GM23248 (cell line): Measurements from ENCODE around the gene EFHD1. TPM values are rescaled to one million over a fixed set of nuclear protein-coding genes. Genes with fewer than 3 reads are reported as not detected.

Experiments used
- DNase-seq: peaks from one replicate; pipeline ENCODE4 v3.0.0-alpha.2; 2015
- H2AFZ ChIP-seq: fragments of 200-600 bp; sonication (generic); 2 replicates; pipeline ENCODE4 v1.6.1; 2016; ENCODE audit warnings: antibody characterized with exemption
- H3F3A ChIP-seq: fragments of 200-600 bp; sonication (generic); 2 replicates; pipeline ENCODE4 v1.6.1; 2016; ENCODE audit warnings: mild to moderate bottlenecking, antibody characterized with exemption, mixed run types; ENCODE audit not compliant: insufficient read depth
- H3K27ac ChIP-seq: fragments of 200-600 bp; sonication (generic); 2 replicates; pipeline ENCODE4 v1.5.1; 2016; ENCODE audit warnings: mild to moderate bottlenecking
- H3K27me3 ChIP-seq: fragments of 200-600 bp; sonication (generic); replicated peaks from 2 replicates; pipeline ENCODE4 v1.6.1; 2016; ENCODE audit warnings: mild to moderate bottlenecking; ENCODE audit not compliant: insufficient read depth
- H3K36me3 ChIP-seq: fragments of 200-600 bp; sonication (generic); 2 replicates; pipeline ENCODE4 v1.6.1; 2016; ENCODE audit warnings: low read depth, mild to moderate bottlenecking
- H3K4me1 ChIP-seq: fragments of 200-600 bp; sonication (generic); 2 replicates; pipeline ENCODE4 v1.6.1; 2016; ENCODE audit warnings: mild to moderate bottlenecking; ENCODE audit not compliant: insufficient read depth
- H3K4me2 ChIP-seq: fragments of 200-600 bp; sonication (generic); one replicate; pipeline ENCODE4 v1.6.1; 2016; ENCODE audit warnings: mild to moderate bottlenecking; ENCODE audit not compliant: unreplicated experiment
- H3K4me3 ChIP-seq: fragments of 200-600 bp; sonication (generic); 2 replicates; pipeline ENCODE4 v1.5.1; 2016; ENCODE audit warnings: mild to moderate bottlenecking
- H3K79me2 ChIP-seq: fragments of 200-600 bp; sonication (generic); 2 replicates; pipeline ENCODE4 v1.6.1; 2016; ENCODE audit warnings: mild to moderate bottlenecking; ENCODE audit not compliant: insufficient read depth
- H3K9ac ChIP-seq: fragments of 200-600 bp; sonication (generic); 2 replicates; pipeline ENCODE4 v1.6.1; 2016; ENCODE audit warnings: mild to moderate bottlenecking
- H3K9me2 ChIP-seq: fragments of 200-600 bp; sonication (generic); 2 replicates; pipeline ENCODE4 v1.6.1; 2016; ENCODE audit warnings: mixed run types, mild to moderate bottlenecking, moderate library complexity; ENCODE audit not compliant: insufficient read depth
- H3K9me3 ChIP-seq: fragments of 200-600 bp; sonication (generic); one replicate; pipeline ENCODE4 v1.6.1; 2017; ENCODE audit warnings: low read depth
- H4K20me1 ChIP-seq: fragments of 200-600 bp; sonication (generic); 2 replicates; pipeline ENCODE4 v1.6.0; 2016; ENCODE audit not compliant: insufficient read depth
- EZH2 ChIP-seq: fragments of 200-600 bp; sonication (generic); IDR thresholded peaks from 2 replicates; pipeline ENCODE4 v1.6.1; 2018; ENCODE audit warnings: antibody characterized with exemption, mild to moderate bottlenecking; ENCODE audit not compliant: insufficient read depth, poor library complexity, severe bottlenecking
- EZH2phosphoT487 ChIP-seq: fragments of 200-600 bp; sonication (generic); IDR thresholded peaks from 2 replicates; pipeline ENCODE4 v1.6.1; 2018; ENCODE audit warnings: antibody characterized with exemption, moderate library complexity, mild to moderate bottlenecking, low read depth; ENCODE audit not compliant: insufficient read depth
- WGBS, 2 experiments: methylation state at CpG; one replicate each; pipeline ENCODE4 v1.1.6; 2015 to 2017; ENCODE audit warnings: low lambda C conversion rate in 2 of 2, low coverage in 1 of 2; ENCODE audit errors: missing lambda C conversion rate in 2 of 2; 5-methylcytosine and 5-hydroxymethylcytosine counted together
- in situ Hi-C: fragments of 300-500 bp; cut with MboI; formaldehyde crosslinking; loops from 2 replicates; pipeline ENCODE4 v1.15.0; 2020
- polyA plus RNA-seq: library from polyadenylated mRNA; unstranded; fragments of >200 nt; fragmentation: Nextera tagmentation; extraction: Ambion mirVana; gene quantifications from 2 replicates; pipeline ENCODE4 v1.2.1, GENCODE V29; 2016
- total RNA-seq: library from RNA; depleted of rRNA; stranded (reverse); fragments of >200 nt; shearing (Covaris generic); gene quantifications from 2 replicates; pipeline ENCODE4 v1.2.3, GENCODE V29; 2014

The EFHD1 gene
- total and polyA plus RNA-seq, 2 experiments from 2014 or later, result not detected

GRCh38 chr2:232588031-232588430 is 45.4 kb upstream of the EFHD1 start:
- Histone ChIP-seq H3K36me3 (no peaks in the 10 kb centered on the region; the same call in 1 of the 2 replicates), H3K9me2 (no peaks in the 10 kb centered on the region), H3K9me3 (no peaks in the 10 kb centered on the region), H3K27me3 (no peaks in the 10 kb centered on the region), H3K4me2 (no peak overlapping the region), H2AFZ (no peak overlapping the region), H3K4me3 (no peak overlapping the region), H3F3A (peaks cover 17% of the 10 kb centered on the region), H3K4me1 (peaks cover 13% of the 10 kb centered on the region), H3K9ac (no peak overlapping the region), H3K79me2 (no peaks in the 10 kb centered on the region), H4K20me1 (no peaks in the 10 kb centered on the region), H3K27ac (no peak overlapping the region)
- TF ChIP-seq EZH2phosphoT487, result no peak
- TF ChIP-seq EZH2, result no peak
- no peak for DNase-seq
- 79 to 91% methylated on average over 5 to 6 of the region's 8 CpGs for WGBS, 2 experiments
- in situ Hi-C loops, result no loop called here

- no peaks in the 10 kb centered on the region for H3K9me3 ChIP-seq
- in situ Hi-C loops, result no loop called here
- H3K36me3 ChIP-seq, result no peaks in the 10 kb centered on the region; the same call in 1 of the 2 replicates
- H2AFZ ChIP-seq, result no peak overlapping the region
- peak overlapping the region; percentile 59 for H3K27ac ChIP-seq
- H3F3A ChIP-seq, result peaks cover 17% of the 10 kb centered on the region
- H3K9ac ChIP-seq, result peak overlapping the region; percentile 20; the same call in 1 of the 2 replicates
- H3K27me3 ChIP-seq, result no peaks in the 10 kb centered on the region
- peak; percentile 92 for DNase-seq
- no peaks in the 10 kb centered on the region for H3K9me2 ChIP-seq
- H3K79me2 ChIP-seq, result no peaks in the 10 kb centered on the region
- peaks cover 18% of the 10 kb centered on the region for H3K4me1 ChIP-seq
- H3K4me2 ChIP-seq, result peak overlapping the region; percentile 63
- no peak for TF ChIP-seq EZH2phosphoT487
- no peak for TF ChIP-seq EZH2
- H4K20me1 ChIP-seq, result no peaks in the 10 kb centered on the region
- 40 to 41% methylated on average over 18 of the region's 18 CpGs for WGBS, 2 experiments
- H3K4me3 ChIP-seq, result no peak overlapping the region
These were observed 44.5 kb upstream of the EFHD1 start for GRCh38 chr2:232588680-232589585.

GRCh38 chr2:232592772-232593395 is 40.5 kb upstream of the EFHD1 start:
- Histone ChIP-seq H3K79me2 (no peaks in the 10 kb centered on the region), H3K27ac (peak overlapping the region; percentile 74), H3K36me3 (no peaks in the 10 kb centered on the region), H3K4me1 (peaks cover 18% of the 10 kb centered on the region), H3K9ac (peak overlapping the region; percentile 52), H3K9me3 (no peaks in the 10 kb centered on the region), H3K4me2 (peak overlapping the region; percentile 55), H3K27me3 (no peaks in the 10 kb centered on the region), H2AFZ (no peak overlapping the region), H3K4me3 (no peak overlapping the region), H4K20me1 (no peaks in the 10 kb centered on the region), H3K9me2 (no peaks in the 10 kb centered on the region), H3F3A (peaks cover 17% of the 10 kb centered on the region)
- TF ChIP-seq EZH2 (no peak), EZH2phosphoT487 (no peak)
- in situ Hi-C loops, result no loop called here
- peak; percentile 93 for DNase-seq
- 69 to 73% methylated on average over 3 of the region's 3 CpGs for WGBS, 2 experiments

DNA sequence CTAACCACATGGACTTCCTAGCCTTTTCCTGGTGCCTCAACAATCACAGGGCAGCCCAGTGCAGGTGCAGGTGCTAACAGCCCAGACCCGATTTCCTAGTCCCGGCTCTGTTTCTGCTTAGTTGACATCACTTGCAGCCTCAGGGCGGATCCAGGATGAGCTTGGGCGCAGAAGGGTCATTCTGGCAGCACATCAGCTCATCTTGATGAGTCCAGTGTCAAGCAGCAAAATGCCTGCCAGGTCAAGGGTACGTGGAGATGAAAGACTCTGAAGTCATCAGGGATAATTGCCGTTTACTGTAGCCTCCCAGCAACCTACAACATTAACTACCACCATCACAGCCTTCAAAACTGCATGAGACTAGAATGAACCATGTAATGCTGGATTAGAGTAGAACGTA is 39.4 kb upstream of the EFHD1 start:
- Histone ChIP-seq H3K9ac (no peak overlapping the region), H3K79me2 (no peaks in the 10 kb centered on the region), H3K36me3 (no peaks in the 10 kb centered on the region), H3K9me3 (no peaks in the 10 kb centered on the region), H3K4me2 (no peak overlapping the region), H3K27me3 (no peaks in the 10 kb centered on the region), H3K4me3 (no peak overlapping the region), H3K9me2 (no peaks in the 10 kb centered on the region), H3K4me1 (peaks cover 18% of the 10 kb centered on the region), H4K20me1 (no peaks in the 10 kb centered on the region), H3F3A (peaks cover 12% of the 10 kb centered on the region), H3K27ac (no peak overlapping the region), H2AFZ (no peak overlapping the region)
- in situ Hi-C loops, result no loop called here
- DNase-seq, result no peak
- WGBS, 2 experiments, result 92 to 93% methylated on average over 7 of the region's 7 CpGs
- TF ChIP-seq EZH2phosphoT487 (no peak), EZH2 (no peak)
